Brain microvascular endothelial cell (primary cell): Measurements from ENCODE around the gene PLPPR3.
"Not testable (repeated sequence)": the region's sequence is repeated elsewhere in the genome, so short reads cannot be mapped to it uniquely, and the experiment has no call there.

ENCODE experiments used
- DNase-seq: peaks from one replicate; pipeline ENCODE4 v3.0.0-alpha.2; 2020
- H3K27ac ChIP-seq: fragments of 250-450 bp; sonication (Bioruptor Pico); 2 replicates; pipeline ENCODE4 v1.5.1; 2020; ENCODE audit warnings: mild to moderate bottlenecking, moderate library complexity
- H3K27me3 ChIP-seq: fragments of 250-450 bp; sonication (Bioruptor Pico); replicated peaks from 2 replicates; pipeline ENCODE4 v1.5.1; 2020; ENCODE audit warnings: mild to moderate bottlenecking
- H3K36me3 ChIP-seq: fragments of 250-450 bp; sonication (Bioruptor Pico); replicated peaks from 2 replicates; pipeline ENCODE4 v1.5.1; 2020; ENCODE audit warnings: mild to moderate bottlenecking
- H3K4me3 ChIP-seq: 2 replicates; pipeline ENCODE4 v1.5.1; 2011; ENCODE audit warnings: low read depth, mild to moderate bottlenecking, control low read depth, low read length, moderate library complexity
- in situ Hi-C: cut with HindIII; loops from 2 replicates; pipeline ENCODE4 v1.10.0; 2017; ENCODE audit warnings: low sequenced_read_pairs, low pct_ligation_motif_present
- TF ChIP-seq, protein P1 (sequence below): IDR thresholded peaks from 2 replicates; pipeline ENCODE4 v1.5.1; 2011; ENCODE audit warnings: low read depth, mild to moderate bottlenecking, moderate library complexity, low read length, control low read depth, inconsistent platforms; ENCODE audit errors: missing control alignments

Gene PLPPR3

DNA sequence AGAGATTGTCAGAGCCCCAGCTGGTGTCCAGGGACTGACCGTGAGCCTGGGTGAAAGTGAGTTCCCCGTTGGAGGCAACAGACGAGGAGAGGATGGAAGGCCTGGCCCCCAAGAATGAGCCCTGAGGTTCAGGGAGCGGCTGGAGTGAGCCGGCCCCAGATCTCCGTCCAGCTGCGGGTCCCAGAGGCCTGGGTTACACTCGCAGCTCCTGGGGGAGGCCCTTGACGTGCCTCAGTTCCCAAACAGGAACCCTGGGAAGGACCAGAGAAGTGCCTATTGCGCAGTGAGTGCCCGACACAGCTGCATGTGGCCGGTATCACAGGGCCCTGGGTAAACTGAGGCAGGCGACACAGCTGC, 29.2 kb upstream of the PLPPR3 start:
- Histone ChIP-seq H3K27ac (no peak overlapping the region), H3K4me3 (no peak overlapping the region), H3K36me3 (no peaks in the 10 kb centered on the region), H3K27me3 (peaks cover 11% of the 10 kb centered on the region)
- TF ChIP-seq, protein P1, sequence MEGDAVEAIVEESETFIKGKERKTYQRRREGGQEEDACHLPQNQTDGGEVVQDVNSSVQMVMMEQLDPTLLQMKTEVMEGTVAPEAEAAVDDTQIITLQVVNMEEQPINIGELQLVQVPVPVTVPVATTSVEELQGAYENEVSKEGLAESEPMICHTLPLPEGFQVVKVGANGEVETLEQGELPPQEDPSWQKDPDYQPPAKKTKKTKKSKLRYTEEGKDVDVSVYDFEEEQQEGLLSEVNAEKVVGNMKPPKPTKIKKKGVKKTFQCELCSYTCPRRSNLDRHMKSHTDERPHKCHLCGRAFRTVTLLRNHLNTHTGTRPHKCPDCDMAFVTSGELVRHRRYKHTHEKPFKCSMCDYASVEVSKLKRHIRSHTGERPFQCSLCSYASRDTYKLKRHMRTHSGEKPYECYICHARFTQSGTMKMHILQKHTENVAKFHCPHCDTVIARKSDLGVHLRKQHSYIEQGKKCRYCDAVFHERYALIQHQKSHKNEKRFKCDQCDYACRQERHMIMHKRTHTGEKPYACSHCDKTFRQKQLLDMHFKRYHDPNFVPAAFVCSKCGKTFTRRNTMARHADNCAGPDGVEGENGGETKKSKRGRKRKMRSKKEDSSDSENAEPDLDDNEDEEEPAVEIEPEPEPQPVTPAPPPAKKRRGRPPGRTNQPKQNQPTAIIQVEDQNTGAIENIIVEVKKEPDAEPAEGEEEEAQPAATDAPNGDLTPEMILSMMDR, result no peak
- DNase-seq, result no peak
- in situ Hi-C loops, result no loop called here

DNA sequence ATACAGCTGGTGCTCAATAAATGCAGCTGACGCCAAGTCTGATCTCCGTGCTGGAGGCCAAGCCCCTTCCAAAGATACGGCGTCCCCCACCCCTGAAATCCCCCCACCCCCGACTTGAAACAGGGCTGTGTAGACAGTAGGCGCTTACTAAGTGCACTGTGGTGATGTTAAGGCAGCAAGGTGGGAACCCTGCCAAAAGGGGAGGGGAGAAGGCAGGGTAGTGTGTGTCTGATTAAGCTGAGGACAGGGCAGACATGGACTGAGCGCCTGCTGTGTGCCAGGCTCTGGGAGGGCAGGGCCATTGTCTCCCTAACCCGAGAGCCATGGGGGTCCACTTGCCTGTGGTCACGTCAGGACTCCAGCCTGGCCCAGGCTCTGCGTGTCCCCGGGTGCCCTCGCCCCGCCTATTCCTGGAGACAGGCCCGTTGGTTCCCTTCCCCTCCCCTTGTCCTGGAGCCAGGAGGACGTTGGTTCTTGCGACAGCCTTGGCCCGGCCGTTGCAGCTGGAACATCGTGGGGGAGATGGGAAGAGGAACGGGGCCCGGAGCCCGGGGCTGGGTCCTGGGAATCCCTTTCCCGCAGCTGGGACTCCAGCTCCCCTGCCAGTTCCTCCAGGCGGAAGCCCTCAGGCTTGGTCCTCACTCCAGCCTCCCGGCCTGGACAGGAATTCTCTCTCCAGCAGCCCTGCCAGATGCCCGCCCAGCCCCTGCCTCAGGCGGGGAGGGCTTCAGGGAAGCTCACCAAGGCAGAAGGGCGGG, 28.6 kb upstream of the PLPPR3 start:
- Histone ChIP-seq H3K36me3 (no peaks in the 10 kb centered on the region), H3K4me3 (no peak overlapping the region), H3K27ac (no peak overlapping the region), H3K27me3 (peaks cover 15% of the 10 kb centered on the region)
- TF ChIP-seq, protein P1, result no peak
- peak; percentile 35 for DNase-seq
- in situ Hi-C loops, result no loop called here

DNA sequence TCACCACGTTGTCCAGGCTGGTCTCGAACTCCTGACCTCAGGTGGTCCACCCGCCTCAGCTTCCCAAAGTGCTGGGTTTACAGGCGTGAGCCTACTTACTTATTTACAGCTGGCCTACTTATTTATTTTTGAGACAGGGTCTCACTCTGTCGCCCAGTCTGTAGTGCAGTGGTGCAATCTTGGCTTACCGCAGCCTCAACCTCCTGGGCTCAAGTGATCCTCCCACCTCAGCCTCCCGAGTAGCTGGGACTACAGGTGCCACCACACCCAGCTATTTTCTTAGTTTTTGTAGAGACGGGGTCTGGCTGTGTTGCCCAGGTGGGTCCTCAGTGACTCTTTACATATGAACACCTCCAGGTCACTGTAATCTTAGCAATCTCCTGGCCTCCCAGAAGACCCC, 27.4 kb upstream of the PLPPR3 start:
- not testable (repeated sequence) for DNase-seq, H3K4me3 ChIP-seq
- H3K27me3 ChIP-seq, result peaks cover 23% of the 10 kb centered on the region

DNA sequence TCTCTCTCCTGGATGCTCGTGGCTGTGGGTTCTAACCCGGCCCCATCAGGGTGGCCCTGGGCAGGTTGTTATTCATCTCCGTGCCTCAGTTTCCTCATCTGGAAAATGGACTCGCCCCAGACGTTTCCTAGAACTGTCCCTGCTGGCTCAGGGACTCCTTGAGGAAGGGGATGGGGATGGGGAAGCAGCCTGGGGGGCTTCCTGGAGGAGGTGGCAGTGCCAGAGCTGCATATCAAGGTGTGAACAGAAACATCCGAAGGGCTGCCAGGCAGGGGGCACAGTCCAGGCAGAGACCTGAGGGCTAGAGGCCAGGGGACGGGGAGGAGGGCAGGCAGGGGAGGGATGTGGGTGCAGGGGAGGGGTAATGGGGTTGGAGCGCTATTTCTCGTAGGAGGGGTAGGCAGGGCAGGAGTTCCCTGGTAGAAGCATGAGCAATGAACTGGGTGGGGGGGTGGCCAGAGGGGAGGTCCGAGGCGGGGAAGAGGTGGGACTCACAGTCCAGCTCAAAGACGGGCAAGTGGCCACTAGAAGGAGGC, 26.7 kb upstream of the PLPPR3 start:
- in situ Hi-C loops, result no loop called here
- TF ChIP-seq, protein P1, result no peak
- Histone ChIP-seq H3K4me3 (no peak overlapping the region), H3K27me3 (peaks cover 29% of the 10 kb centered on the region), H3K27ac (no peak overlapping the region), H3K36me3 (no peaks in the 10 kb centered on the region)
- no peak for DNase-seq

More for the DNA sequence above, 27.4 kb upstream of the PLPPR3 start:
- H3K27ac ChIP-seq, in situ Hi-C loops, H3K36me3 ChIP-seq: not testable (repeated sequence)

DNA sequence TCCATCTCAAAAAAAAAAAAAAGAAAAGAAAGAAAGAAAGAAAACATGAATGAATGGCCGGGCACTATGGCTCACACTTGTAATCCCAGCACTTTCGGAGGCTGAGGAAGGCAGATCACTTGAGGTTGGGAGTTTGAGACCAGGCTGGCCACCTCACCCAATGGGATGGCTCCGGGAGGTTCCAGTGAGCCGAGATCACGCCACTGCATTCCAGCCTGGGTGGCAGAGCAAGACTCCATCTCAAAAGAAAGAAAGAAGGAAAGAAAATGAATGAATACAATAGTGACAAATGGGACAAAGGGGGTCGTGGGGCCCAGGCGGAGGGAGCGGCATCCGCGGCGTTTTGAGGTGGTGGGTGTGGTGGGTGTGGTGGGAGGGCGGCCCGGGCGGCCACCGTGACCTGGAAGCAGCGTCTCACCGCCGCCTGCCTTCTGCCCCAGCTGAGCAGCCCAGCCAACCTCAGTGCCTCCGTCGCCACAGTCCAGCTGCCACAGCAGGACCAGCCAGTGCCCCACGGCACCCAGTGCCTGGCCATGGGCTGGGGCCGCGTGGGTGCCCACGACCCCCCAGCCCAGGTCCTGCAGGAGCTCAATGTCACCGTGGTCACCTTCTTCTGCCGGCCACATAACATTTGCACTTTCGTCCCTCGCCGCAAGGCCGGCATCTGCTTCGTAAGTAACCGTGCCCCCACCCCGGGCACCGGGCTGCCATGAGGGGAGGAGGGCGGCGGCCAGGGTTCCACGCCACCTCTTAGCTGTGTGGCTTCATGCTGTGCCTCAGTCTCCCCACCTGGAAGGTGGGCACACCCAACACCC, 24.2 kb upstream of the PLPPR3 start:
- Histone ChIP-seq H3K27me3 (peaks cover 38% of the 10 kb centered on the region), H3K4me3 (no peak overlapping the region), H3K36me3 (no peaks in the 10 kb centered on the region), H3K27ac (no peak overlapping the region)
- TF ChIP-seq, protein P1, result no peak
- no peak for DNase-seq
- in situ Hi-C loops, result no loop called here

DNA sequence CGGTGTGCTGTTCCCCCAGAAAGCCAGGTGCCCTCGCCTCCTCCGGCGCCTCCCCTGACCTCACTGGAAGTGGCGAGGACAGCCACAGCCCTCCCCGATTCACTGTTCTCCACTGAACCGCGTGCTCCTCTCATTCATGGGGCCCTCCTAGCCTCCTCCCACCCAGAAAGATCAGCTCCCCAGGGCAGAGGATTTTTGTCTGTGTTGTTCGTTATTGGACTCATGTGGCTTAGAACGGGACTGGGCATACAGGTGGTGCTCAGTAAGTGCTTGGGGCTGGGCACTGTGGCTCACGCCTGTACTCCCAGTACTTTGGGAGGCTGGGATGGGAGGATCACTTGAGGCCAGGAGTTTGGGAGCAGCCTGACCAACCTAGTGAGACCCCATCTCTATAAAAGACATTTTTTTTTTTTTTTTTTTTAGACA, 22.8 kb upstream of the PLPPR3 start:
- H3K36me3 ChIP-seq, result no peaks in the 10 kb centered on the region
- H3K27ac ChIP-seq, result no peak overlapping the region
- TF ChIP-seq, protein P1, result no peak
- no peak for DNase-seq
- in situ Hi-C loops, result no loop called here
- no peak overlapping the region for H3K4me3 ChIP-seq
- H3K27me3 ChIP-seq, result peaks cover 38% of the 10 kb centered on the region
